GM18858 (cell line): Measurements from ENCODE around the gene FANCG.

Experiments used
- ATAC-seq: cut with Tn5 transposase; IDR thresholded peaks from one replicate; pipeline ENCODE4 v1.9.1; 2021; ENCODE audit not compliant: unreplicated experiment

FANCG gene

GRCh38 chr9:35027374-35027773 is 52.4 kb downstream of the FANCG start:
- ATAC-seq = no peak

- no peak for ATAC-seq
Measured at GRCh38 chr9:35026671-35027070, 53.1 kb downstream of the FANCG start.
